Measurements from ENCODE around the gene YPEL1. TPM values are rescaled to one million over a fixed set of nuclear protein-coding genes. Genes with fewer than 3 reads are reported as not detected.

Gene YPEL1
- total and polyA plus RNA-seq, 2 of the 13 experiments (the other 11 are each of a cell fraction or from before 2014, with no cell fraction given): 0.33 to 2.5 TPM

- TF ChIP-seq ZNF619 (CRISPR knock-in tag; IDR thresholded peaks at IDR 0.05) (no peak), MXD4 (CRISPR knock-in tag; IDR thresholded peaks at IDR 0.05) (no peak), FIP1L1 (IDR thresholded peaks at IDR 0.05; ENCODE audit: borderline replicate concordance, insufficient read depth, low read depth, low read length) (no peak), SAFB2 (CRISPR knock-in tag; IDR thresholded peaks at IDR 0.05; ENCODE audit: borderline replicate concordance, low read depth) (no peak), SATB2 (CRISPR knock-in tag; IDR thresholded peaks at IDR 0.05) (no peak), SIN3A (IDR thresholded peaks at IDR 0.05; ENCODE audit: borderline replicate concordance, low read depth, low read length) (0 out of 2 replicates have a peak, but pooled peaks have one; percentile 13), ZFP91 (CRISPR knock-in tag; IDR thresholded peaks at IDR 0.05; ENCODE audit: borderline replicate concordance) (peak; percentile 67; the same call in 1 of the 2 replicates), ZSCAN9 (CRISPR knock-in tag; IDR thresholded peaks at IDR 0.05; ENCODE audit: borderline replicate concordance) (no peak), ZFX (CRISPR knock-in tag; IDR thresholded peaks at IDR 0.05; ENCODE audit: low read depth) (no peak), ZNF143 (CRISPR knock-in tag; IDR thresholded peaks at IDR 0.05) (no peak), ZNF280D (CRISPR knock-in tag; IDR thresholded peaks at IDR 0.05) (no peak), AGO2 (optimal IDR thresholded peaks at IDR 0.05; ENCODE audit: low read depth, low read length) (peak; percentile 76), SMYD3 (CRISPR knock-in tag; IDR thresholded peaks at IDR 0.05) (0 out of 2 replicates have a peak, but pooled peaks have one; percentile 13), ZNF17 (CRISPR knock-in tag; IDR thresholded peaks at IDR 0.05) (no peak), TFDP1 (CRISPR knock-in tag; IDR thresholded peaks at IDR 0.05; ENCODE audit: borderline replicate concordance) (no peak), ZNF776 (CRISPR knock-in tag; IDR thresholded peaks at IDR 0.05) (peak; percentile 69; the same call in 1 of the 2 replicates), ISX (CRISPR knock-in tag; conservative IDR thresholded peaks at IDR 0.05) (no peak), ZNF777 (CRISPR knock-in tag; IDR thresholded peaks at IDR 0.05) (no peak), ATF7-NPFF (CRISPR knock-in tag; IDR thresholded peaks at IDR 0.05; ENCODE audit: low read depth) (peak; percentile 11; the same call in 1 of the 2 replicates), ZNF614 (CRISPR knock-in tag; IDR thresholded peaks at IDR 0.05; ENCODE audit: borderline replicate concordance) (no peak), MYPOP (CRISPR knock-in tag; IDR thresholded peaks at IDR 0.05) (no peak), CBFB (CRISPR knock-in tag; IDR thresholded peaks at IDR 0.05) (no peak), U2AF2 (IDR thresholded peaks at IDR 0.05; ENCODE audit: low read depth, low read length) (no peak), ZNF30 (CRISPR knock-in tag; IDR thresholded peaks at IDR 0.05) (no peak), ZFP90 (CRISPR knock-in tag; IDR thresholded peaks at IDR 0.05; ENCODE audit: borderline replicate concordance) (no peak)
Observed at GRCh38 chr22:21651521-21652009, 84.0 kb downstream of the YPEL1 start (continued).

Data from HepG2 (cell line).